Middle frontal gyrus (tissue), 1 donor: ENCODE results near the gene RB1.
"Not testable (repeated sequence)": the region's sequence is repeated elsewhere in the genome, so short reads cannot be mapped to it uniquely, and the experiment has no call there.

ENCODE experiments used
- DNase-seq: peaks from one replicate; pipeline ENCODE4 v3.0.0-alpha.2; 2015; ENCODE audit warnings: low spot score; ENCODE audit errors: extremely low spot score

Gene RB1

DNA sequence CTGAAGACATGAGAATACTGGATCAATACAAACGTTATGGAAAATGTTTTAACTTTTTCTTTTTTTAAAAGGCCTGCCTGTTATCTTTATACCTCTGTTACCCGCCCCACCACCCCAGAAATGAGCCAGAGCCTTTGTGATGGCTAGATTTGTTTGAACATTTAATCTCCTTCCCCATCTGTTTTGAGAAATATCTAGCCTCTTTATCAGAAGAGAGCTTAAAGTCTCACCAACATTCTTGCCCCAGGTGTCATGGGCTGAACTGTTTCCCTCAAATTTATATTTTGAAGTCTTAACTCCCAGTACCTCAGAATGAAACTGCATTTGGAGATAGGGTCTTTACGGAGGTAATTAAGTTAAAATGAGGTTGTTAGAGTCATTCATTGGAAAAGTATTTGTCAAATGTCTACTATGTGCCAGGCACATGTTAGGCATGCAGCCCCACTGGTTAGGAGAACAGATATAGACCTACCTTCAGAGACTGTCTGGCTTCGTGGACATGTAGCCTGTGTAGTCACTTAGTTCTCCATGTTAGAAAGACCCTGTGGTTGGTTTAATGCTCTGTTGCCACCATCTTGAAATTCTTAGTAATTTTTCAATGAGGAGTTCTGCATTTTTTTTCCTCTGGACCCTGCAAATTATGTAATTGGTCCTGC lies 6.3 kb upstream of the RB1 start:
- no peak for DNase-seq

DNA sequence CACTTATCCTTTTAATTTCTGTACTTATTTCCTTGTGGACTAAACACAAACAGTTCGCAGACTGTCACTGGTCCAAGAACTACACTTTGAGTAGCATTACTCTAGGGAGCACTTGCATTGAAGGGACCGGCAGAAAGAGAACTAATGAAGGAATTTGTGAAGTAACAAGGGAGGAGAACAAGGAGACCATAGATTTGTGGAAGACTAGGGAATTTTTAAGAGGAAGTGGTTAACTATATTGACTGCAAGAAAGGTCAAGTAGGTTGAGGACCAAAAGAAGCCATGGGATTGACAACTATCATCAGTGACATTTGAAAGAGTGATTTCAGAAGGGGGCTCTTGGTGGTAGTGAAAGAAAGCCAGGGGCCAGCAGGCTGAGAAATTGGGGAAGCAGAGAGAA lies 4.0 kb upstream of the RB1 start:
- DNase-seq, result no peak

DNA sequence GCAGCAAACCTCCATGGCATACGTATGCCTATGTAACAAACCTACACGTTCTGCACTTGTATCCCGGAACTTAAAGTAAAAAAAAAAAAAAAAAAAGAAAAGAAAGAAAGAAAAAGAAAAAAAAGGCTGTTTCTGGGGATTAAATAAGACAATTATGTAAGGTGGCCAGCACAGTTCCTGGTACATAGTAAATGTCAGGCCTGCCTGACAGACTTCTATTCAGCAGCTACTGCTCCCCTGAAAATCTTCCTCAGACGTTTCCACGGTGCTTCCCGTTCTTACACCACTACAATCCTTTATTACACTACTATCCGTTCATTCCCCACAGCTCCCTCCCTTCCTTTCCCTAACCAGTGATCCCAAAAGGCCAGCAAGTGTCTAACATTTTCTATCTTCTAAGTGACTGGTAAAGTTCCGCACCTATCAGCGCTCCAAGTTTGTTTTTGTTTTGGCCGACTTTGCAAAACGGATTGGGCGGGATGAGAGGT lies 636 bp upstream of the RB1 start:
- no peak for DNase-seq

DNA sequence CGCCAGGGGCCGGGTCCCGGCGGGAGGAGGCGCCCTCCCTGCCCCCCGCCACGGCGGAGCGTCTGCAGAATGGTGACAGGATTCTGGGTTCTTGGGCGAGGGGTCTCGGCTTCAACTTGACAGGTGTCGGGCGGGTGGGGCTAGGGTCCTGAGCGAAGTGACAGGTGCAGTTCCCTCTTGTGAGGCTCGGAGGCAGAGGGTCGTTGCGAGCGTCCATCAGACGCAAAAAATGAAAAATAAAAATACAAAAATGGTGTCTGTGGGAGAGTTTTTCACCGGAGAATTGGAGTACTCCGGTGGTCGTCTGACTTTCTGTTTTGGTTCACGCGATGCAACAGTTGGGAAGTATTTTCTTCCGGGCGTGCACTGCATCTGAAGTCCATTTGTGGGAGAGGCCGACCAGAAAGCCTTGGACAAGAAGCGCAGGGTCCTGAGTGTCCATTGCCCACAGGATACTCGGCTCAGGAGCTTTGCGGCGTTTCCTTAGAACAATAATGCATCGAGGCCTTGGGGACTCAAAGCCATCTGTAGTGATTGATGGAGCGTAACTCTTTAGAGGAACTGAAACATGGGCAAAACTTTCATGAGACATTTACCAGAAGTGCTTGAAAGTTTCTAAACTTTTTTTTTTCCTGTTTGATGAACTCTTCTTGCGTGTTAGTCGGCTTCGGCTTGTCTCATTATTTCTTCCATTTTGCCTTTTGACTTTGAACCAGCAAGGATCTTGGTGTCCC lies 759 bp downstream of the RB1 start:
- no peak for DNase-seq

DNA sequence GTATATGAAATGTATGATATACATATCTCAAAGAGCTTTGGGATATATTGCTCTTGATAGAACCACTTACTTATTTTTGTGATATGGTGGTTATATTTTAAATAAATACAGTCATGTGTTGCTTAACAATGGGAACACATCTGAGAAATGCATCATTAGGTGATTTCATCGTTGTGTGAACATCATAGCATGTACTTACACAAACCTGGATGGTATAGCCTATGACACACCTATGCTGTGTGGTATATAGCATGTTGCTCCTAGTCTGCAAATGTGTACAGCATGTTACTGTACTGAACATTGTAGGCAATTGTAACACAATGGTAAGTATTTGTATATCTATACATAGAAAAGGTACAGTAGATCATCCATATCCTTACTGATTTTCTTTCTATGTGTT lies 7.7 kb downstream of the RB1 start:
- no peak for DNase-seq

DNA sequence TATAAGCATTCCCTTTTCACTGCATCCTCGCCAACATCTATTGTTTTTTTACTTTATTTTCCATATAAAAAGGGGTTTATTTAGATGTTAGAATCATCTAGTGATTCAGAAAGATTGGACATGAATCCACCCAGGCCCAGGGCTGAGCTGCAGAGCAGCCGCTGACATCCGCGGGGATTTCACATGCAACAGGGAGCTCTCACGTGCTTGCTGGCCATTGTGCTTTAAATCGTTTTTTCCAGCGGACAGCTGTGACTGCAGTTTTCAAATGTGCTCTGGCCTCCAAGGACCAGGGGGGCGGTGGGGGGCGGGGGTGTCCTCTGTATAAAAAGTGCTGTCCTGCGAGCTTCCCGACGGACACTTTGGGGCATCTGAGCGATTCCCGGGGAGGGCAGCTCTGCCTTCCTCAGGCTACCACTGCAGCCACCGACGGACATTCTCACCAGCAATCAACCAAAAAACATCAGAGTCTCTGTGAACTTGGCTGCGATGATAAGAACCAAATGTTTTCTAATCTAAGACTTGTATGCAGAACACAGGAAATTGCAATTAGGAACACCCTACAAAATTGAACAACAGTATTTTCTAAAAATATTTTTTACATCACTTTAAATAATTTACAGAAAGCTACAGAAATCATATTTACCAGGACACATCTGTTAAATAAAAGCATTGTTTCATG lies 12.6 kb downstream of the RB1 start:
- no peak for DNase-seq

DNA sequence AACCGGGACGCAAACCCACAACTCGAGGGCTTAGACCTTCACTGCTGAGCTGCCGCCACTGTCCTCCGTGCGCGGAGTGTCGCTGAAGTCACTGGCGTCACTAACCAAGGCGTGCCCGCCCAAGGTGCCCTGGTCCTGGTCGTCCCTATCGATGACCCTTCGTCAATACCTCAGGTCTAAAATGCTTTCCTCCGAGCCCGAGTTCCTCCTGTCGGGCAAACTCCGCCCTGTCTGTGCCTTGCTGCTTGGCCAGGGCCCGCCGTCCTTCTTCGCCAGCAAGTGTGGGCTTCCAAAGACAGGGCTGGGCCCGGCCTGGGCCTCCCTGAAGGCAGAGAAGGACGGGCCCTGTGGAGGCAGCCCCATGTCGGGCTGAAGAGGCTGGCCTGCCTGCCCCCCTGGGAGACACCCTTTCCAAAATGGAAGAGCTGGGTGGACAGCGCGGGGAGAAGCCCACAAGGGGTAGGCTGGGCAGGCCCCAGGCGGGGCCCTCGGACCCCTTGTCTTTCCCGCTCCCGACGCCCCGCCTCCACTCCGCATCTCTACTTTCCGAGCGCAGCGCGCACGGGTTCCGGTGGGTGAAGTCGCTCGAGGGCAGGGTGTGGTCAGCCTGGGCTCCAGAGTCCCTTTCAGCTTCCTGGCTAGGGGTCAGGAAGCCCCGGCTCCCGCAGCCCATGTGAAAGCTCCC lies 13.4 kb downstream of the RB1 start:
- no peak for DNase-seq

DNA sequence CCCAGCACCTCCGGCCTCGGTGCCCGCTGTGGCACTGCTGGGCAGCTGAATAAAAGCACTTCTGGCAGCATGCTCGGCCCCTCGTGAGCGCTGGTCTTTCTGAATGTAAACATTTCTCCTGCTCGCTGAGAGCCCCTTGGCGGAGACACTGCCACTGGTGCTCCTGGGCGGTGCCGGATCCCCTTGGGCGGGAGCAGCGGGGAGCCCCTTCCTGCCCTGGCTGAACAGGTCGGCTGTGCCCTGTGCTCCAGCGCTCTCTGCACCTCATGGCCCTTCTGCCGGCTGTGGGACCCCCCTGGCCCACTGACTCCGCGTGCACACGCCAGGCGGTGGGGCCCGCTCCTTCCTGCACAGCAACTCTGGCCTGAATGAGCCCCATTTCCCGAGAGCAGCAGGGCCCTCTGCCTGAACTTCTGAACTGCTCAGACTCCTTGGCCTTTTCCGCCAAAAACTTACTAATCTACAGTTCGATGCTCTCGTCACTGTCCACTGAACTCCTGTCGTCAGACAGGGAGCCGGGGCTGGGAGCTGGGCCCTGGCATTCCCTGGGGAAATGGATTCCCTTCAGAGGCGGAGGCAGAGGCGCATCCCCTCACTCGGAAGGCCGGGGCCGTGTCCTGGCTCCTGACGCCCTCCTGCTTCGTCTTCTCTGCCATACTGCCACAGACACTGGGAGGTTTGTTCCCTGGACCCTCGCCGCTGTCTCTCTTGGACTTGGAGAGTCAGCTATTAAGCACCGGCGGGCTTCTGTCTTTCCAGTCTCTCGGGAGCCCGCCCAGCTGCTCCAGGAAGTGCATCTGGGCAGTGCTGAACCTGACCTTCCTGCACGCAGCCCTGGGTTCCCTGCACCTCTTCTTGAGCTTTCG lies 14.2 kb downstream of the RB1 start:
- no peak for DNase-seq

DNA sequence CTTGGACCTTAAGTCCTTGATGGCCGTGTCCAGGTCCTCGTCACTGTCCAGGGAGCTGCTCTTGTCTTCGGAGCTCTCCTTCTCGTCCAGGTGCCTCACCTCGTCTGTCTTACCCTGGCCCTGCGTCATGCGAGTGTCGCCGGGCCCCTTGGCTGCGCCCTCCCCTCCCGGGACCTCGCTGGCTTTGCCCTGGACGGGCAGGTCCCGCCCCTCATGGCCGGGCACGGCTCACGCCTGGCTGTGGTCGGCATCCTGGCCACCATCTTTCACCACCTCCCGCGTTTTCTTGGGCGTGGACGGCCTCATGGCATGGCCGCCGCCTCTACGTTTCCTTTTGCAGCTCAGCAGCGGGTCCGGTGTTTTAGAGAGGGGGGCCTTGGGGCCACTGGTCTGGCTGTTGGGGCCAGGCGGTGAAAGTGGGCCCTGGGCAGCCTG lies 14.8 kb downstream of the RB1 start:
- no peak for DNase-seq

DNA sequence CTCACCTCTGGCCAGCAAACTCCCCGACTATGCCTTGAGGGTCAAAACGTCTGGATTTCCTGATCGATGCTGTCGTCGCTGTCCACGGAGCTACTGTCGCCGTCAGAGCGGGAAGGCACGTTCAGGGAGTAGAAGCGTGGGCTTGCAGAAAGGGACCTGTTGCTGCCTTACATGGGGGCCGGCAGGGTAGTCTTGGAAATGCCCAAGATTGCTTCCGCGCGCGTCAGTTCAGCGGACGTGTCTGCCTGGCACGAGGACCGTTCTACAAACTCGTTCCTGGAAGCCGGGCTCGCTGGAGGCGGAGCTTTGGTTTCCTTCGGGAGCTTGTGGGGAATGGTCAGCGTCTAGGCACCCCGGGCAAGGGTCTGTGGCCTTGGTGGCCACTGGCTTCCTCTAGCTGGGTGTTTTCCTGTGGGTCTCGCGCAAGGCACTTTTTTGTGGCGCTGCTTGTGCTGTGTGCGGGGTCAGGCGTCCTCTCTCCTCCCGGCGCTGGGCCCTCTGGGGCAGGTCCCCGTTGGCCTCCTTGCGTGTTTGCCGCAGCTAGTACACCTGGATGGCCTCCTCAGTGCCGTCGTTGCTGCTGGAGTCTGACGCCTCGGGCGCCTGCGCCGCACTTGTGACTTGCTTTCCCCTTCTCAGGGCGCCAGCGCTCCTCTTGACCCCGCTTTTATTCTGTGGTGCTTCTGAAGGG lies 15.4 kb downstream of the RB1 start:
- no peak for DNase-seq

DNA sequence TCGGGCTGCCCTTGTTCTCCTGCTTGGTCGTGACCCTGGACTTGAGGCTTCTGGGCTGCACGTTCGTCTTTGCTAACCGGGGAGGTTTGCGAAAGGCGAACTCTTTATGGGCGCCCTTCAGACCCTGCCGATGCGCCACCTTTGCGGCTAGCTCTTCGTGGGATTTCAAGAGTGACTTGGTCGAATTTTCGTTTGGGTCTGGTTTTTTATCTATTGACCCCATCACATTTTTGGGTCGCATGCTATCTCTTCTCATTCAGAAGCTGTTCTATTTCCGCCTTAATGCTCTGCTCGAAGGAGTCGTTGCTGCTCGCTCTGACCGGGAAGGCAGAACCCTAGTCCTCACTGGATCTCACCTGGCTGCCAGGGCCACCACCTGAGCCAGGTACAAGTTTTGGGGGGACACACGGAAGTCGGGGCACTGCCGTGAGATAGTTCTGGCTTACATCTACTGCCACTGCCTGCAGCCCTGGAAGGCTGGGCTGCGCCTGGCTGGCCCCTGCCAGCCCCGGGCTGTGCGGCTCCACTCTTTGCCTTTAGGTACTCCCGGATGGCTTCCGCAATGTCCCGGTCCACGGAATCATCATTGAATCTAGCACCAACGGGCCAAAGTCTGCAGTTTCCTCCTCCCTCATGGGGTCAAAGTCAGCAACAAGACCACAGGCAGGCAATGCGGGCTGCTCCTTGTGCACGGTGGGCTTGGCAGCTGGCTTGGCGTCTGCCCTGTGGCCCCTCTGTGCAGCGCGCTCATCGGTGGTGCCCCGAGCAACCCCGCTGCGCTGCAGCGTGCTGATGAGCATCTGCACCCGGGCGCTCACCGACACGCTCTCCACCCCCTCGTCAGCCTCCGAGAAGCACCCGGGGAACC lies 16.2 kb downstream of the RB1 start:
- no peak for DNase-seq

DNA sequence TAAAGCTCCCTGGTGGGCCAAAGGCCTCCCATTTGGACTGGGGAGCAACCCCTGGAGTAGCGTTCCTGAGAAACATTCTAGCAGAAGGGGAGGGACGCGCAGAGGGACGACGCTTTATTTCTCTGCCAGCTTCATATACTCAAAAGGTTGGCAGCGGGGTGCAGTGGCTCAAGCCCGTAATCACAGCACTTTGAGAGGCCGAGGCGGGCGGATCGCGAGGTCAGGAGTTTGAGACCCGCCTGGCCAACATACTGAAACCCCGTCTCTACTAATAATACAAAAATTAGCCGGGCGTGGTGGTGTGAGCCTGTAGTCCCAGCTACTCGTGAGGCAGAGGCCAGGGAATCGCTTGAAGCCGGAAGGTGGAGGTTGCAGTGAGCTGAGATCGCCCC lies 16.8 kb downstream of the RB1 start:
- no peak for DNase-seq

DNA sequence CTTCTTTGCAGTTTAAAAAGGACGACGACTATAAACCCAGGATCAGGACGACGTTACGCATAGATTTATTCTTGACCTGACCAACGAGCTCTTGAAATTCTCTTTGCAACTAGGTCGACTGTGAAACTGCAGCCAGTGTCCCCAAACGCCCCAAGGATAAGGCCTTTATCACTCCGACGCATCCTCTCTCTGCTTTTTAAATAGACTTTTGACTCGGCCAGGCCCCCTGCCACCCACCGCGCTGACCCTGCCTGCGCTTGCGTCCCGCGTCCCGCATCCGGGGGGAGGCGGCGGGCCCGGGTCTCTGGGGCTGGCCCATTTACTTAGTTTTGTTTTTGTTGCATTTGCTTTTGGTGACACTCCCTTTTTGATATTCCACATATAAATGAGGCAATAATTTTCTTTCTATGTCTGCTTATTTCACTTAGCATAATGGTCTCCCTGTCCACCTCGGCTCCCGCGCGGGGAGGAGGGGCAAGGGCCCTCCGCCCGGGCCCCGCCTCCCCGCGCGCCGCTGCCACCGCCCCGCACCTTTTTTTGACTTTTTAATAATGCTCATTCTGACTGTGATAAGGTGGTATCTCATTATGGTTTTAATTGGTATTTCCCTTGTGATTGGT lies 17.4 kb downstream of the RB1 start:
- no peak for DNase-seq

DNA sequence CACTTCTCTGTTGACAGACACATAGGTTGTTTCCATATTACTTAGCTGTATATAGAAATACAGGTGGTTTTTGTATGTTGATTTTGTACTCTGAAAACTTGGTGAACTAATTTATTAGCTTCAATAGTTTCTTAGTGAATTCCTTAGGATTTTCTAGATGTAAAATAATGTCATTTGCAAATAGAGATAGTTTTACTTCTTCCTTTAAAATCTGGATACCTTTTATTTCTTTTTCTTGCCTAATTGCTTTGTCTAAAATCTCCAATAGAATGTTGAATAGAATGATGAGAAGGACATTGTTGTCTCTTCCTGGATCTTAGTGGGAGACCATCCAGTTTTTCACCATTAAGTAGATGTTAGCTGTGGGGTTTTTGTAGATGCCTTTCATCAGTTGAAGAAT lies 18.7 kb downstream of the RB1 start:
- DNase-seq, result no peak

DNA sequence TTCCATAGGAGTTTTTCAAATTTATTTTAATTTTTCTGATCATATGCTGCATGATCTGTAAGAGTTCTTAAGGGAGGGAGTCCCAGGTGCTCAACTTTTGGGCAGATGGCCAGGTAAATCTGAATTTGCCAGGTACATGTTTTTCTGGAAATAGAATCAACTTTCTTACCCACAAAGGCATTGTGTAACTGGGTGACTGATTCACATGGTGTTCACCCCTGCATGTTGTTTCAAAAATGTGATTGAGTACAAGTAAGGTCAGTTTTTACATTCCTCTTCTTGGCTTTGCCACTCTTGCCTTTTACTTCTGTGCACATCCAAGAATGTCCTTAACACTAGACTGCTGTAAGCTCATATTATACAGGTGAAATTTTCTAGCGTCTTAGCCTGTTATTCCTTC lies 30.4 kb downstream of the RB1 start:
- DNase-seq, result no peak

DNA sequence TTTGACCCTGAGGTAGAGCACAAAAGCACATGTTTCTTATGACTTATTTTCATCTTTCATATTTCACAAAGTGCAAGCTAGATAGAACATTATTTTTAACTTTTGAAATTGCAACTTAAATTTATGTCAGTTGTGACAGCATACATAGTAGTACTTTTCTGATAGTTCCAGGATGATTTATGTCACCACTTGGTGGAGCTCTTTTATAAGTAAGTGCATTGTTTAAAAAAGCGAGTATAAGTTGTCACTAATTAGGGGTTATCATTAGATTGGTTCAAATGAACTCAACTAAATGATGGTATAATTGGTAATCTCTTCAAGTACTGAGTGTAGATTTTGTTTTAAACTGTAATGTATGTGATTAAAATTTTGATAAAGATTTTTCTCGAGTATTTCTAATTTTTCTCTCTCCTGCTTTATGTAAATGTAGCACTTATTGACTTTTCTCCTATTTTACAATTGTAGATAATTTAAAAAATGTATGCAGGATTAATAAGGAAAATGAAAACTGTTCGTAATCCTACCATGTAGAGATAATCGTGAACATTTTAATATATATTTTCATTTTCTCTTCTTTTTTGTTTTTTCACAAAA lies 31.1 kb downstream of the RB1 start:
- DNase-seq, result no peak

DNA sequence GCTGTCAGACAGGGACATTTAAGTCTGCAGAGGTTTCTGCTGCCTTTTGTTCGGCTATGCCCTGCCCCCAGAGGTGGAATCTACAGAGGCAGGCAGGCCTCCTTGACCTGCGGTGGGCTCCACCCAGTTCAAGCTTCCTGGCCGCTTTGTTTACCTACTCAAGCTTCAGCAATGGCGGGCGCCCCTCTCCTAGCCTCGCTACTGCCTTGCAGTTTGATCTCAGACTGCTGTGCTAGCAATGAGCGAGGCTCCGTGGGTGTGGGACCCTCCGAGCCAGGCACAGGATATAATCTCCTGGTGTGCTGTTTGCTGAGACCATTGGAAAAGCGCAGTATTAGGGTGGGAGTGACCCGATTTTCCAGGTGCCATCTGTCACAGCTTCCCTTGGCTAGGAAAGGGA lies 35.6 kb downstream of the RB1 start:
- not testable (repeated sequence) for DNase-seq

DNA sequence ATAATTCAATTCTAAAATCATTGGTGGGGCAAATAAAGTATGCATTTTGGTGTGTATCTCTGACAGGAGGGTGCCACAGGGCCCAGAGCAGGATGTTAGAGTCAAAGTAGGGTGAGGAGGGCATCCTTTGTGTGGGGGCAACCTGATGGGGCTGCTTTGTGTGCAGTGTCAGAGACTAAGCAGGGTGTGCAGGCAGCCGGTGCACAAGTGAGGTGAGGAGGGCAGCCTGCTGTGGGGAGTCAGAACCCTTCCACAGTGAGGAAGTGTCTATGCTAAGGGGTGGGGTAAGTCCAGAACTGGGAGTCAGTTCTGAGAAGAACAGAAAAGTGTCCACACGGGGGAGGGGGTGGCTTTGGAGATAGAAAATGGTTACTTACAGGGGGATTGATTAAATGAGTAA lies 40.7 kb downstream of the RB1 start:
- DNase-seq, result no peak

DNA sequence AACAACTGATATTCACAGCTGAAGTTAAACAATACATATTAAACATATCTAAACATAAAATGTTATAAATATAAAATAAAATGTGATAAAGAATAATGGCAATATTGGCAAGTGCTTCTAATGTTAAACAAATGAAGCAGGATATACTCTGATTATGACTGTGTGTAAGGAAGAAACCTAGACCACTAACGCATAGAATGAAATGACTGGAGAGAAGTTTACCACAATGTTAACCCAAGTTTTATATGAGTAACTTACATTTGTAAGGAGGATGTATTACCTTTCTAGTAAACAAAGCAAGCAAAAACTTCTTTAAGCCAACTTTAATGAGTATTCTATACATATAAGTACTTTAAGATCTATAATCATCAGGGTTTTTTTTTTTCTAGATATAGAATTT lies 43.0 kb downstream of the RB1 start:
- no peak for DNase-seq
